Activated CD4-positive, alpha-beta T cell treated with anti-CD3 and anti-CD28 coated beads for 24 hours (primary cell): ENCODE results near the gene ANKS1A.
"Not testable (repeated sequence)": the region's sequence is repeated elsewhere in the genome, so short reads cannot be mapped to it uniquely, and the experiment has no call there.

Experiments
- DNase-seq, 2 donors: peaks; one replicate each; pipeline ENCODE4 v3.0.0-alpha.2; 2020; ENCODE audit warnings: low read depth in 2 of 2

The ANKS1A gene

GRCh38 chr6:34884073-34884472 is 5.0 kb upstream of the ANKS1A start:
- not testable (repeated sequence) for DNase-seq

GRCh38 chr6:34884996-34885395 is 4.1 kb upstream of the ANKS1A start:
- DNase-seq: no peak

- DNase-seq: not testable (repeated sequence)
Measured at GRCh38 chr6:34885837-34886236, 3.2 kb upstream of the ANKS1A start.

- peak; percentile 75 to 87 for DNase-seq
Measured at GRCh38 chr6:34887753-34888513, 1.1 kb upstream of the ANKS1A start, which contains the start of gene TAF11. TSS of gene TAF11 (minus strand) at chr6:34888042. CDS start at chr6:34887957, 85 bp downstream.

GRCh38 chr6:34888514-34888856 is 570 bp upstream of the ANKS1A start:
- no peak for DNase-seq

GRCh38 chr6:34890533-34890925 is 1.5 kb downstream of the ANKS1A start:
- no peak for DNase-seq

GRCh38 chr6:34891296-34891695 is 2.2 kb downstream of the ANKS1A start:
- DNase-seq: no peak

- DNase-seq: no peak
Measured at GRCh38 chr6:34894693-34895092, 5.6 kb downstream of the ANKS1A start.

- no peak for DNase-seq
Measured at GRCh38 chr6:34897130-34897529, 8.1 kb downstream of the ANKS1A start.

- DNase-seq: no peak
Measured at GRCh38 chr6:34897716-34898115, 8.7 kb downstream of the ANKS1A start.

- not testable (repeated sequence) for DNase-seq
Measured at GRCh38 chr6:34899748-34900147, 10.7 kb downstream of the ANKS1A start.

- DNase-seq: no peak
Measured at GRCh38 chr6:34900321-34901031, 11.4 kb downstream of the ANKS1A start.

- DNase-seq: no peak
Measured at GRCh38 chr6:34901930-34902329, 12.9 kb downstream of the ANKS1A start.

GRCh38 chr6:34904990-34905613 is 16.0 kb downstream of the ANKS1A start:
- no peak for DNase-seq

GRCh38 chr6:34906826-34907225 is 17.8 kb downstream of the ANKS1A start:
- no peak for DNase-seq

GRCh38 chr6:34908194-34908593 is 19.1 kb downstream of the ANKS1A start:
- DNase-seq: no peak

- DNase-seq: no peak
Measured at GRCh38 chr6:34909320-34909883, 20.3 kb downstream of the ANKS1A start.

- DNase-seq: no peak
Measured at GRCh38 chr6:34911822-34912221, 22.8 kb downstream of the ANKS1A start.

- peak in 1 of 2 donors; percentile 6 for DNase-seq
Measured at GRCh38 chr6:34912715-34913464, 23.8 kb downstream of the ANKS1A start.

GRCh38 chr6:34914358-34914757 is 25.3 kb downstream of the ANKS1A start:
- DNase-seq: no peak

- no peak for DNase-seq
Measured at GRCh38 chr6:34916348-34916967, 27.4 kb downstream of the ANKS1A start.
